Activated CD8-positive, alpha-beta memory T cell treated with anti-CD3 and anti-CD28 coated beads for 1 hour (primary cell): ENCODE data around the gene CD2AP.
"Not testable (repeated sequence)": the region's sequence is repeated elsewhere in the genome, so short reads cannot be mapped to it uniquely, and the experiment has no call there.

Experiments
- DNase-seq, 2 donors: peaks; one replicate each; pipeline ENCODE4 v3.0.0-alpha.2; 2020; ENCODE audit warnings: low read depth in 1 of 2; ENCODE audit errors: extremely low read depth in 1 of 2

Gene CD2AP, protein sequence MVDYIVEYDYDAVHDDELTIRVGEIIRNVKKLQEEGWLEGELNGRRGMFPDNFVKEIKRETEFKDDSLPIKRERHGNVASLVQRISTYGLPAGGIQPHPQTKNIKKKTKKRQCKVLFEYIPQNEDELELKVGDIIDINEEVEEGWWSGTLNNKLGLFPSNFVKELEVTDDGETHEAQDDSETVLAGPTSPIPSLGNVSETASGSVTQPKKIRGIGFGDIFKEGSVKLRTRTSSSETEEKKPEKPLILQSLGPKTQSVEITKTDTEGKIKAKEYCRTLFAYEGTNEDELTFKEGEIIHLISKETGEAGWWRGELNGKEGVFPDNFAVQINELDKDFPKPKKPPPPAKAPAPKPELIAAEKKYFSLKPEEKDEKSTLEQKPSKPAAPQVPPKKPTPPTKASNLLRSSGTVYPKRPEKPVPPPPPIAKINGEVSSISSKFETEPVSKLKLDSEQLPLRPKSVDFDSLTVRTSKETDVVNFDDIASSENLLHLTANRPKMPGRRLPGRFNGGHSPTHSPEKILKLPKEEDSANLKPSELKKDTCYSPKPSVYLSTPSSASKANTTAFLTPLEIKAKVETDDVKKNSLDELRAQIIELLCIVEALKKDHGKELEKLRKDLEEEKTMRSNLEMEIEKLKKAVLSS

GRCh38 chr6:47477497-47478232, at the start of gene CD2AP:
CD2AP (plus strand) TSS chr6:47477789; CDS start chr6:47478245, 456 bp downstream.
- DNase-seq: peak; percentile 83 to 85

DNA sequence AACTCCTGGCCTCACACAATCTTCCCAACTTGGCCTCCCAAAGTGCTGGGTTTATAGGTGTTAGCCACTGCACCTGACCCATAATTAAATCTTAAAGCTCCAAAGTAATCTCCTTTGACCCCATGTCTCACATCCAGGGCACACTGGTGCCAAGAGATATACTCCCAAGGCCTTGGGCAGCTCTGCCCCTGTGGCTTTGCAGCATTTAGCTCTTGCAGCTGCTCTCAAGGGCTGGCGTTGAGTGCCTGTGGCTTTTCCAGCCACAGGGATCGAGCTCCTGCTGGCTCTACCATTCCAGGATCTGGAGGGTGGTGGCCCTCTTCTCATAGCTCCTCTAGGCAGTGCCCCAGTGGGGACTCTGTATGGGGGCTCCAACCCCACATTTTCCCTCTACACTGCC, 49.3 kb upstream of the CD2AP start:
- DNase-seq: no peak

DNA sequence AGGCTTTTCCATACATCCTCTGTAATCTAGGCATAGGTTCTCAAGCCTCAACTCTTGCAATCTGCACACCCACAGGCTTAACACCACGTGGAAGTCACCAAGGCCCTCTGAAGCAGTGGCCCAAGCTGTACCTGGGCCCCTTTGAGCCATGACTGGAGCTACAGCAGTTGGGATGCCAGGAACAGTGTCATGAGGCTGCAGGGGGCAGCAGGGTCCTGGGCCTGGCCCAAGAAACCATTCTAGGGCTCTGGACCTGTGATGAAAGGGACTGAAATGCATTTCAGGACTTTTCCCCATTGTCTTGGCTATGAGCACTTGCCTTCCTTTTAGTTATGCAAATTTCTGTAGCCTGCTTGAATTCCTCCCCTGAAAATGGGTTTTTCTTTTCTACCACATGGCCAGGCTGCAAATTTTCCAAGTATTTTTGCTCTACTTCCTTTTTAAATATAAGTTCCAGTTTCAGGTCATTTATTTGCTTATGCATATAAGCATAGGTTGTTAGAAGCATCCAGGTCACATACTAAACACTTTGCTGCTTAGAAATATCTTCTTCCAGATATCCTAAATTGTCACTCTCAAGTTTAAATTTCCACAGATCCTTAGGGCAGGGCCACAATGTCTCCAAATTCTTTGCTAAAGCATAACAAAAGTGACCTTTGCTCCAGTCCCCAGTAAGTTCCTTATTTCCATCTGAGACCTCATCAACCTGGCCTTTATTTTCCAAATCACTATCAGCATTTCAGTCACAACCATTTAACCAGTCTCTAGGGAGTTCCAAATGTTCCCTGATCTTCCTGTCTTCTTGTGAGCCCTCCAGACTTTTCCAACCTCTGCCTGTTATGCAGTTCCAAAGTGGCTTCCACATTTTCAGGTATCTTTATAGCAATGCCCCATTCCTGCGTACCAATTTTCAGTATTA, 48.6 kb upstream of the CD2AP start:
- DNase-seq: no peak

GRCh38 chr6:47434372-47435253, 43.0 kb upstream of the CD2AP start:
- no peak for DNase-seq

GRCh38 chr6:47435254-47435612, 42.4 kb upstream of the CD2AP start:
- no peak for DNase-seq

DNA sequence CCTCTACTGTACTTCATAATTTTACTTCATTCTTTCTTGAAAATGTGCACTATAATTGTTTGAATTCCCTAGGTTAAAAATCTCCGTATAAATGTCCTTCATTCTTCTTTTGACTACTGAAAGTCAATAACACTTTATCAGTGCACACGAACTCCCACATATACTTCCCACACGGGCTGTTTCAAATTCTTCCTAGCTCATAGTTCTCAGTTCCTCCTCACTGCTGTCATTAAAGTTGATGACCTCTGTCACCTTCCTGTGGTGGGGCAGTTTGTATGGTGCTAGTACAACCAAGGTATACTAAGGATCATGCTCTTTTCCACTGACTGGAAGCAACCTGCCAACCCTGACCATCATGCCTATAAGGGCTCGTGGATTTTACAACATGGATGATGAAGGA, 40.0 kb upstream of the CD2AP start:
- no peak for DNase-seq

DNA sequence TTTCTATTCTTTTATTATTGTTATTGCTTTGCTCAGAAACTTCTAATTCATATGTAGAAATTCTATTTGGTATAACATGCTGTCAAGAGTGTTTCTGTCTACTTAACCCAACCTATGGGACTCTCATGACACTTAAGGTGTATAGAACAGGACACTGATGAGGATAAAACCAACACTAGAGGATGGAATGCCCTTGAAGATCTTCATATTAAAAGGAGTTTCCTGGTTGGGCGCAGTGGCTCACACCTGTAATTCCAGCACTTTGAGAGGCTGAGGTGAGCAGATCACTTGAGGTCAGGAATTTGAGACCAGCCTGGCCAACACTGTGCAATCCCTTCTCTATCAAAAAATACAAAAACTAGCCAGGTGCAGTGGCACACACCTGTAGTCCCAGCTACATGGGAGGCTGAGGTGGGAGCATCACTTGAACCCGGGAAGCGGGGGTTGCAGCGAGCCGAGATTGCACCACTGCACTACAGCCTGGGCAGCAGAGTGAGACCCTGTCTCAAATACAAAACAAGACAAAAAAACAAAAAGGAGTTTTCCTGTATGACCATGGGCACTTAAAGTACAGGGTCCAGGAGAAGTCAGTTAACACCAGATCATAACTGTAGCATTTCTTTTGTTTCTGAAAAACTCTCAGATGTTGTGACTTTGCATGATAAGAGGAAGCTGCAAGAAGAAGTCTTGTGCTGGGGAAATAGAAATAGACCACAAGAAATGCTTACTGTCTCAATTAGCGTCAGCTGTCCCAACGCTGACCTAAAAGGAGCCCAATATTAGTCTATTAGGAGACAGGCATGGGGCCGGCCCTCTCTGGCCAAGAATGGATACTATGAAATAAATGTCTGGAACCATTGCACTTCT, 38.9 kb upstream of the CD2AP start:
- no peak for DNase-seq

- no peak for DNase-seq
Observed at GRCh38 chr6:47439348-47439668, 38.3 kb upstream of the CD2AP start.

GRCh38 chr6:47440719-47441118, 36.9 kb upstream of the CD2AP start:
- no peak for DNase-seq

GRCh38 chr6:47444964-47445363, 32.6 kb upstream of the CD2AP start:
- DNase-seq: not testable (repeated sequence)

DNA sequence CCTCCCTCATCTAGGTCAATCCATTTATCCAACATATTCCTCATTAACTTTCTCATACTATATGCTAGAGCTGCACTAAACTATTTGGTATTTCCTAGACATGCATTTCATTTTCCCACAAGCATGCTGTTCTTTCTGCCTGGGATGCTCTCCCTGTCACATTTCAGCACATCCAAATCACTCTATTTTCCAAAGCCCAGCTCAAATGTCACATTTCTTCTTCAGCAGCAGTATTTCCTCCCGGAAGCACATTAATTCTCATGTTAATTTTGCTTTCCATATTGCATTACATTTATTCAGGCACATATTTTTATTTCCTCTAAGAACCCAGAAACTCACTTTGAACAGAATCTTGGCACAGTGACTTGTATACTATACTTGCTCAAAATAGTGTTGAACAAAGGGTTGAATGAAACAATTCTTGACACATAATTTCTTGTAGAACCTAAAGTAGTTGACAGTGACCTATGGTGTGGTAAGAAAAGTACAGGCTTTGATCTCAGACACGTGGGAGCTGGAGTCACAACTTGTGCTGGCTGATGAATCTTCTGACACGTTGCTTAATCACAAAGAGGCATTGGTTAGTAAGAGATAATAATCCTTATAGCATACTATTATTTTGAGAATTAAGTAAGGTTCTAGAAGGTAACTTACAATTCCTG, 30.8 kb upstream of the CD2AP start:
- DNase-seq: no peak

- no peak for DNase-seq
Observed at GRCh38 chr6:47447722-47448121, 29.9 kb upstream of the CD2AP start.

- DNase-seq: no peak
Observed at GRCh38 chr6:47451162-47451561, 26.4 kb upstream of the CD2AP start.

- no peak for DNase-seq
Observed at GRCh38 chr6:47452899-47453298, 24.7 kb upstream of the CD2AP start.

DNA sequence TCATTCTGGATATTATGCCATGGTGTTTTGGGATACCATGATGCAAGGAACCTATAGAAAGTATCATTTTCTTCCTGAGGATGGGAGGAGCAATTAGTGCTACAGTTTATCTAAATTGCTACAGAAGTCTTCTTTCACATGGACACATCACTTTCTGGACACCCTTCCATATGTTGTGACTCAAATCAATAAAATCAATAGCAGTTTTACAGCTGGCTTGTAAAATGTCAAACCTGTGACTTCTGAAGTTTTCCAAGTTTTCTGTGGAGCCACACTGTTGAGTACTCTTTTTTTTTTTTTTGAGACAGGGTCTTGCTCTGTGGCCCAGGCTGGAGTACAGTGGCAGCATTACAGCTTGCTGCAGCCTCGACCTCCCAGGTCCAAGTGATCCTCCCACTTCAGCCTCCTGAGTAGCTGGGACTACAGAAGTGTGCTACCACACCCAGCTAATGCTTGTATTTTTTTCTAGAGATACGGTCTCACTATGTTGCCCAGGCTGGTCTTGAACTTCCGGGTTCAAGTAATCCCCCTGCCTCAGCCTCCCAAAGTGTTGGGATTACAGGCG, 24.1 kb upstream of the CD2AP start:
- DNase-seq: no peak

DNA sequence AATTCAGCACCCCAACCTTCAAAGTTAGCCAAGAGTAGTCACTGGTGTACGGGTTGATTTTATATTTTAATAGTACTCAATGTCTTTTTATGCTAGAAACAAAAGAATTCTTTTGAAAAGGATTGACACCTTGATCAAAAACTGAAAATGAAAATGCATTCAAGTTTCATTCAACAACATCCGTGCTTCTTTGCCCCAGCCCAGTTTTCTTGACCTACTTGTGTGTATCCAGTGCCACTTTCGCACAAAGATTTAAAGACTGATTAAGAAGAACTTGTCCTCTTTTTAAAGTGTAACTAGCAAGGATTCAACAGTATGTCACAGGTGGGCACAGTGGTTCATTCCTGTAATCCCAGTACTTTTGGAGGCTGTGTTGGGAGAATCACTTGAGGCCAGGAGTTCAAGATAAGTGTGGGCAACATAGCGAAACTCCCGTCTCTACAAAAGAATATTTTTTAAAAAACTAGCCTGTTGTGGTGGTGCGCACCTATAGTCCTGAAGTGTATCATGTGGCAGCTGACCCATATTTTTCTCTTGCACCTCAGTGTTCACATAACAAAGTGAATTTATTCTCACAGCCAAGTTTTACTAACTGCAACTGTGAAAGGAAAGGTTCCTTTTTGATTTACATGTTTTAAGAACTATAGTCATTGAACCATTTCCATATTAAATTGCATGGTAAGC, 22.7 kb upstream of the CD2AP start:
- no peak for DNase-seq

GRCh38 chr6:47455533-47456209, 21.9 kb upstream of the CD2AP start:
- no peak for DNase-seq
